HG02763 (cell line): ENCODE measurements around the gene KRTAP12-1.
"Not testable (repeated sequence)": the region's sequence is repeated elsewhere in the genome, so short reads cannot be mapped to it uniquely, and the experiment has no call there.

ENCODE experiments used
- ATAC-seq: cut with Tn5 transposase; IDR thresholded peaks from one replicate; pipeline ENCODE4 v1.9.1; 2021; ENCODE audit warnings: mild to moderate bottlenecking, moderate library complexity; ENCODE audit not compliant: unreplicated experiment

KRTAP12-1 gene

GRCh38 chr21:44670642-44671432, 11.1 kb downstream of the KRTAP12-1 start:
- ATAC-seq: no peak

DNA sequence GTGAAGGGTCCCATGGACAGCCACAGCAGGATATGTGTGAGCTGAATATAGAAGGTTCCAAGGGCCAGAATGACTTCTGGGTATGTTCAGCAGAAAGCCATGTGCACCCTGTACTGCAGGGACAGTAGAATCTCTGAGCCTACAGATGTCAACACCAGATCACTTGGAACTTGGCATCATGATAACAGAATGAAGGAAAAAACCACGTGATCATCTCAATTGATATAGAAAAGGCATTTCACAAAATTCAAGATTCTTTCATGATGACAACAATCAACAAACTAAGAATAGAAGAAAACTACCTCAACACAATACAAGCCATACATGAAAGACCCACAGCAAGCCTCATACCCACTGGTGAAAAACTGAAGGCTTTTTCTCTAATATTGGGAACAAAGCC, 14.4 kb downstream of the KRTAP12-1 start:
- ATAC-seq: no peak

- no peak for ATAC-seq
Measured at GRCh38 chr21:44666401-44667320, 15.3 kb downstream of the KRTAP12-1 start, which contains the start of gene KRTAP12-2. Gene KRTAP12-2 (minus strand): TSS chr21:44666927. CDS start chr21:44666886, 41 bp downstream.

DNA sequence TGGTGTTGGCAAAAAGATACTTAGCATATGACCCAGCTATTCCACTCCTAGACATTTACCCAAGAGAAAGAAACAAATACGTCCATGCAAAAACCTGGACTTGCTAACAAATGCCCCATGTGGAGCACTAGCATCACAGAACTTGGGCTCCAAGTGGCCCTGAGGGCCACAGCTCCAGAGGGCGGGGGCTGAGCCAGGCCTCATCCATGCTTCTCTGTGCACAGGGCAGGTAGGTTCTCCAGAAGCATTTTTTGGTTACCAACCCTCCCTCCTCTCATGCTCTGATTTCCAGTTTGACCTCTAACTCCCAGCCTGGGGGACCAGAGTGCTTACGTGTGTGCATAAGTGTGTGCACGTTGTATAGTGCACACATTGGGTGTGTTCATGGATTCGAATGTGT, 17.3 kb downstream of the KRTAP12-1 start:
- no peak for ATAC-seq

DNA sequence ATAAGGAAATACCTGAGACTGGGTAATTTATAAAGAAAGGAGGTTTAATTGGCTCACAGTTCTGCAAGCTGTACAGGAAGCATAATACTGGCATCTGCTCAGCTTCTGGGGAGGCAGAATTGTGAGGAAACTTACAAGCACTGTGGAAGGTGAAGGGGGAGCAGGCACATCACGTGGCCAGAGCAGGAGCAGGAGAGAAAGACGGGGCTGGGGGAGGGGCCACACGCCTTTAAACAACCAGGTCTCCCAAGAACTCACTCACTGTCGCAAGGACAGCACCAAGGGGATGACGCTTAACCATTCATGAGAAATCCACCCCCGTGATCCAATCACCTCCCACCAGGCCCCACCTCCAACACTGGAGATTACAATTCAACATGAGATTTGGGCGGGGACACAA, 20.4 kb downstream of the KRTAP12-1 start:
- not testable (repeated sequence) for ATAC-seq

GRCh38 chr21:44658913-44659595, 22.9 kb downstream of the KRTAP12-1 start:
- no peak for ATAC-seq

DNA sequence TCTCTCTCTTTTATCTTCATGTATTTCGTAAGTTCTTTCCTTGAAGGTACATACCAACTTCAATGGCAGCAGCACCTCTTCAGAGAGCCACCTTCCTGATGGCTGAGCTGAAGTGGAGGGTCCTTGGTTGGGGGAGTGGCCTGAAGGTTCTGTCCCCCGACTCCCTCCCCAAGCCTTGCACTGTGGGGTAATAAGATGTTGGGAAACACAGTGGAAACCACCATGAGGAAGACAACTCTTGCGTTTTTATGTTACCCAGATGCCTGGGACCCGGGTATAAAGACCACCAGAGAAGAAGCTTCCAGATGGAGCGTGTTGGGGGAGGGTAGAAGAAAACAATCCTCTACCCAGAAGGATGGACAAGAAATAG, 23.4 kb downstream of the KRTAP12-1 start:
- no peak for ATAC-seq

DNA sequence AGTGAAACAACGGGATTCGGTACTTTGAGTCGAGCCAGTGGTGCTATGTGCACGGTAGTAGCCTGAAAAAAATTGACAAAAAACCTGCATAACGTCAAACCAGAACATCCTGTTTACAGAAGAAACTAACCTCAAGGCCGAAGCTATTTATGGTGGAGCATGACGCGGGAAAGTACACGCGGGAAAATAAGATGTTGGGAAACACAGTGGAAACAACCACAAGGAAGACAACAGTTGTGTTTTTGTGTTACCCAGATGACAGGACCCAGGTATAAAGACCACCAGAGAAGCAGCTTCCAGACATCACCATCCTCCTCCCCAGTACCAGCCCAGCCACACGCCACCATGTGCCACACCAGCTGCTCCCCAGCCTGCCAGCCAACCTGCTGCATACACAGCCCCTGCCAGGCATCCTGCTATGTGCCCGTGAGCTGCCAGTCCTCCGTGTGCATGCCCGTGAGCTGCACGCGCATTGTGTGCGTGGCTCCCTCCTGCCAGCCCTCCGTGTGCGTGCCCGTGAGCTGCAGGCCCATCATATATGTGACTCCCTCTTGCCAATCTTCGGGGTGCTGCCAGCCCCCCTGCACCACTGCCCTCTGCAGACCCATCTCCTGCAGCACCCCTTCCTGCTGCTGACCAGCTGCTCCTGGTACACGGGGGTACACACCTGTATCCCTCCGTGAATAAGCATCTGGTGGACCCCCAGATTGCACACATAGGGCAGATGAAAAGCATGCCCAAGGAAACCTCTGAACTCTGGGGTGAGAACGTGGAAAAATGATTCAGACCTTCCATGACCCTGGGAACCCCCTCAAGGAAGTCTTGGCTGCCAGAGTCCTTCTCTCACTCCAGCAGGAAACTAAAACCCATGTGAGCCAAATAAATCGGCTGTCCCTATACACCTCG, 24.1 kb downstream of the KRTAP12-1 start, which contains the start of gene KRTAP12-3:
Gene KRTAP12-3 (plus strand): TSS at position 298 of the 906 bp plus-strand sequence. CDS start 48 bp downstream, at position 346.
- ATAC-seq: no peak

GRCh38 chr21:44656868-44657267, 25.1 kb downstream of the KRTAP12-1 start:
- ATAC-seq: no peak

DNA sequence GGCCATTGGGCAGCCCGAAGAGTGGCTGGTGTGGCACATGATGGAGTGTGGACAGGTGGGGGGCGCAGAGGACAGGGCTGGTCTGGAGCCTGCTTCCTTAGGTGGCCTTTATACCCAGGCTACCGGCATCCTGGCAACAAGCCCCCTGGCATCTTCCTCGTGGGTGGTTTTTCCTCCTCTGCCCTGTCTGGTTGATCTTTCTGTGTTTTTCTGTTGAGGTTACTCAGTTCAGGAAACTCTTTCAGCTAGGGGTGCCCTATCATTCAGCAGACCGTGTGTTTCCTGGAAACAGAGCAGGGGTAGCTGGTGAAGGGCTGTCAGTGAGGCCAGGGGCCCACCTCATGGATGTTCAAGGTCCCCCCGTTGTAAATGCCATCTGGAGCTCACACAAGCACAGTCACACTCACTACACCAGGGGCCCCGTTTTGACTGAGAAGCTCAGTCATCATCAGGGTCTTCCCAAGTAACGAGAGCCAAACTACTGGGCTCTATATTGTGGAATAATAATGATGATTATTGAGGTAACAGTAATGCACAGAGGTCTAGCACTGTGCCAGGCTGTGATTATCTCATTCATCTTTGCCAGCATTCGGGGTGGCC, 27.3 kb downstream of the KRTAP12-1 start, which contains the start of gene KRTAP12-4:
Gene KRTAP12-4 (minus strand): TSS at position 84 of the 600 bp plus-strand sequence. CDS start 45 bp downstream, at position 39.
- no peak for ATAC-seq

- ATAC-seq: no peak
Measured at GRCh38 chr21:44653656-44654575, 28.0 kb downstream of the KRTAP12-1 start.

GRCh38 chr21:44653123-44653522, 28.8 kb downstream of the KRTAP12-1 start:
- ATAC-seq: no peak

DNA sequence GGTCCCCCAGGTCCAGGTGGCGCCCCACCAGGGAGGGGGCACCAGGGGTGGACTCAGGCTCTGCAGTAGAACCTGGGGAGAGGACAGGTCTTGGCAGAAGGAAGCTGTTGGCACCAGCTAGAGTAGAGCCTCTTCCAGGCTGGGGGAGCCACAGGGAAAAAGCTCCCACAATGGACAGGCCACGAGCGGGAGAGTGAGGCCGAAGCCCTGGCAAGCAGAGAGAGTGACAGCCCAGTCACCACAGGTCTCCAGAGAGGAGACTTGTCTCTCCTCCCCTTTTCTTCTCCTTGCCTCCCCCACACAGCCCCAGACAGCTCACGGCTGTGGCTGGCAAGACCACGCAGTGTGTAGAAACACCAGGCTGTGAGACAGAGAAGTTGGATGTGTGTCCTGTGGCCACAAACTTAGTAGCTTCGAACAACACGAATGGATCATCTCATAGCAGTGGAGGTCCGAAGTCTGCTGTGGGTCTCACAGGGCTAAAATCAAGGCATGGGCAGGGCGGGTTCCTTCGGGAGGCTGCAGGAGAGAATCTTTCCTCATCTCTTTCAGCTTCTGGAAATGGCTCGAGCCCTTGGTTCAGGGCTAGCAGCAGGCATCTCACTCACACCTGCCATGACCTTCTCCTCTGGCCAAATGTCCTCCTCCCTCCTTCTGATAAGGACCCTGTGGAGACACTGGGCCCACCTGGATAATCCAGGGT, 30.8 kb downstream of the KRTAP12-1 start:
- no peak for ATAC-seq

DNA sequence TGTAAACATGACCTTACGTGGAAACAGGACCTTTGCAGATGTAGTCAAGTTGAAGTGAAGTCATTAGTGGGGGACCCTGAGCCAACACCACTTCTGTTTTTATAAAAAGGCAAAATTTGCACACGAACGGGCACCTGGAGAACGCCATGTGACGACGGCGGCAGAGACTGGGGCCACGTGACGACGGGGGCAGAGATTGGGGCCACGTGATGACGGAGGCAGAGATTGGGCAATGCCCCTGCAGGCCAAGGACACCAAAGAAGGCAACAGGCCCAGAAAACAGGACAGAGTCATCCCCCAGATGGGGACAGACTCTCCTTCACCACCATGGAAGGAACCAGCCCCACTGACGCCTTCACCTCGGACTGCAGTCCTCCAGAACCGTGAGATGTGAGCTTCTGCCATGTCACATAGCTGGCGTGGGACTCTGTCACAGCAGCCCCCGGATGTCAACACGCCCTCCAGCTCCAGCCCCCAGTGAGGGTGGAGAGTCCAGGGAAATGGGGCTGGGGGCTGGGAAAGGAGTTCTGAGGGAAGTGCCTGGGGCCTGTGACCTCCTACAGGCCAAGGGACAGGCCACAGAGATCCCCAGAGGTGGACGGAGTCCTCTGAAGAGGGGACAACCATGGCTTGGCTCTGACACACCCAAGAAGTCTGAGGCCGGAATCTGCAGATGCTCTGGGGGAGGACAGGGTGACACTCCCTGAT, 31.5 kb downstream of the KRTAP12-1 start:
- no peak for ATAC-seq

DNA sequence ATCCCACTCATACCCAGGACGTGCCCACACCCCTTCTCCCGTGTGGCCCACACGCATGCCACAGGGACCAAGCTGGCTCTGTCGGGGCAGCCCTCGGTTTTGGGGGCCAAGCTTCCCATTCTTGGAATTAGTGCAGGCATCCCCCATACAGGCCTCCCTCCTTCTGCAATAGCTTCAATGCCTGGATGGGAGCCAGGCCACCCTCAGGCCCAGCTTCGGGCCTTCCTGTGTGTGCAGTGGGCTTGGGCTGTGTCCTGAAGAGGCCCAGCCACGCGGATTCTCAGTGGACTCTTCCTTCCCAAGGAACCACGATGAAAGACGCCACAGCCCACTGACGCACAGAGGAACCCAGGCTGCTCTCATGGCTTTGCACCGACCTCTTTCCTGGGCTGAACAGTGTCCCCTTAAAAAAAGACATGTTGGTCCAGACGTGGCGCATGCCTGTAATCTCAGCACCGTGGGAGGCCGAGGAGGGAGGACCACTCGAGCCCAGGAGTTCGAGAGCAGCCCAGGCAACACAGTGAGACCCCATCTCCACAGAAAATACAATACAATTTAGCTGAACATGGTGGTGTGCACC, 32.4 kb downstream of the KRTAP12-1 start:
- no peak for ATAC-seq

DNA sequence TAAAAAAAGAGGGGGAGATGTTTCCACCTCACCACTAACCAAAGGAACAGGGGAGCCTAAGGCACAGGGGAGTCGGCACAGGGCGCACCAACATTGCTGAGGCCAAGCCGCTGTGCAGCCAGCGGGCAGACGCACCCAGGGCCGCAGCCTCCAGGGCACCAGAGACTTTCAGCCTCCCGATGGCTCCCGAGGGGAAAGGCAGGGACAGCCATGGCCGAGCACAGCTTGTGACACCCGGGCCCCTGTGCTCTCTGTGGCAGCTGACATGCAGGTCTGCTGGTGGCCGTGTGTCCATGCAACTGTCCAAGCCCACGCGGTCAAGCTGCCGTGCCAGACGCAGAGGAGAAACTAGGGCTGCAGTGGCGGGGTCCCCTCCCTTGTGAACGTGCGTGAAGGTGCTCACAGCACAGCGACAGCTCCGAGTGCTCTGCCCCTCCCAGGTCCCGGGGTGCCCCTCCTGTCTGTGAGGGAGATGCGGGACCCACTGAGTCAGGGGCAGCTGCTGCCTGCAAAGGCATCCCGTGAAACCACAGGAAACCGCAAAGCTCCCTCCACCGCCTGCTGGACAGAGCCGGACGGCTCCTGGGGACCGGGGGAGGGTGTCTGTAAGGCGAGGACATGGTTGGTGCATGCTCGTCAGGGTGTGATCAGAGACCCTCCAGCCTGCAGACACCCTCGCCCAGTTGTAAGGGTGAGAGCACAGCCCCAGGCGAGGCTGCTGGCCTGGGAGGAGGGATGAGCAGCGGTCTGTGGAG, 33.2 kb downstream of the KRTAP12-1 start:
- no peak for ATAC-seq
